GM23338 (cell line): ENCODE data around the gene RNF168. TPM values are rescaled to one million over a fixed set of nuclear protein-coding genes. Genes with fewer than 3 reads are reported as not detected.
A peak's percentile ranks its signal among the peaks of the same experiment; 100 is the strongest.

Experiments
- ATAC-seq: fragments of 200-7000 bp; cut with Tn5 transposase; 3 replicates; pipeline ENCODE4 v1.9.1; 2020
- DNase-seq: peaks from one replicate; pipeline ENCODE4 v3.0.0-alpha.2; 2015; ENCODE audit warnings: low spot score
- H2AFZ ChIP-seq: fragments of 200-600 bp; sonication (generic); 2 replicates; pipeline ENCODE4 v1.8.0; 2016; ENCODE audit warnings: antibody characterized with exemption, mild to moderate bottlenecking, moderate library complexity
- H3F3A ChIP-seq: fragments of 200-600 bp; sonication (generic); replicated peaks from 2 replicates; pipeline ENCODE4 v1.8.0; 2017; ENCODE audit warnings: antibody characterized with exemption, mixed run types, low read depth
- H3K27ac ChIP-seq: fragments of 200-600 bp; sonication (generic); 2 replicates; pipeline ENCODE4 v1.6.1; 2016; ENCODE audit warnings: low read depth
- H3K27me3 ChIP-seq: fragments of 200-600 bp; sonication (generic); 2 replicates; pipeline ENCODE4 v1.8.0; 2016; ENCODE audit warnings: mild to moderate bottlenecking, mixed run types, moderate library complexity; ENCODE audit not compliant: insufficient read depth
- H3K36me3 ChIP-seq: fragments of 200-600 bp; sonication (generic); 2 replicates; pipeline ENCODE4 v1.8.0; 2016; ENCODE audit warnings: mild to moderate bottlenecking; ENCODE audit not compliant: insufficient read depth
- H3K4me1 ChIP-seq: fragments of 200-600 bp; sonication (generic); 2 replicates; pipeline ENCODE4 v1.8.0; 2016; ENCODE audit warnings: mild to moderate bottlenecking, moderate library complexity; ENCODE audit not compliant: insufficient read depth
- H3K4me2 ChIP-seq: fragments of 200-600 bp; sonication (generic); 2 replicates; pipeline ENCODE4 v1.7.1; 2017; ENCODE audit warnings: mixed run types
- H3K4me3 ChIP-seq: fragments of 200-600 bp; sonication (generic); 2 replicates; pipeline ENCODE4 v1.6.1; 2016; ENCODE audit warnings: mixed run types
- H3K79me2 ChIP-seq: fragments of 200-600 bp; sonication (generic); replicated peaks from 2 replicates; pipeline ENCODE4 v1.8.0; 2017; ENCODE audit warnings: mild to moderate bottlenecking; ENCODE audit not compliant: insufficient read depth
- H3K9me2 ChIP-seq: fragments of 200-600 bp; sonication (generic); 2 replicates; pipeline ENCODE4 v1.8.0; 2017; ENCODE audit not compliant: insufficient read depth
- H4K20me1 ChIP-seq: fragments of 200-600 bp; sonication (generic); replicated peaks from 2 replicates; pipeline ENCODE4 v1.8.0; 2017; ENCODE audit warnings: mild to moderate bottlenecking; ENCODE audit not compliant: insufficient read depth
- H3K27ac Mint-ChIP-seq: 2 replicates; pipeline ENCODE4 v1.8.0; 2020; ENCODE audit warnings: inconsistent platforms, mild to moderate bottlenecking, moderate library complexity, mixed read lengths
- H3K27me3 Mint-ChIP-seq: 3 replicates; pipeline ENCODE4 v1.8.0; 2022; ENCODE audit warnings: low read depth, mild to moderate bottlenecking, moderate library complexity, mixed read lengths, inconsistent platforms; ENCODE audit not compliant: insufficient read depth, poor library complexity
- H3K36me3 Mint-ChIP-seq: 3 replicates; pipeline ENCODE4 v1.8.0; 2021; ENCODE audit warnings: low read depth, mild to moderate bottlenecking, inconsistent platforms, moderate library complexity, mixed read lengths
- H3K4me1 Mint-ChIP-seq: 3 replicates; pipeline ENCODE4 v1.8.0; 2020; ENCODE audit warnings: mild to moderate bottlenecking, inconsistent platforms, mixed read lengths
- H3K4me3 Mint-ChIP-seq: 3 replicates; pipeline ENCODE4 v1.8.0; 2021; ENCODE audit warnings: moderate library complexity, mild to moderate bottlenecking, inconsistent platforms, mixed read lengths
- H3K9me3 Mint-ChIP-seq: 3 replicates; pipeline ENCODE4 v1.8.0; 2020; ENCODE audit warnings: moderate library complexity, mild to moderate bottlenecking, inconsistent platforms, mixed read lengths
- EZH2 ChIP-seq: fragments of 200-600 bp; sonication (generic); IDR thresholded peaks from one replicate; pipeline ENCODE4 v1.8.0; 2017; ENCODE audit warnings: antibody characterized with exemption, mild to moderate bottlenecking, low read depth; ENCODE audit not compliant: unreplicated experiment
- EZH2phosphoT487 ChIP-seq: fragments of 200-600 bp; sonication (generic); IDR thresholded peaks from one replicate; pipeline ENCODE4 v1.8.1; 2018; ENCODE audit warnings: antibody characterized with exemption; ENCODE audit not compliant: unreplicated experiment
- POLR2AphosphoS5 ChIP-seq: IDR thresholded peaks from 2 replicates; pipeline ENCODE4 v1.6.1; 2016; ENCODE audit warnings: antibody characterized with exemption, low read depth
- STAT1 ChIP-seq: IDR thresholded peaks from one replicate; pipeline ENCODE4 v1.6.1; 2016; ENCODE audit warnings: antibody characterized with exemption; ENCODE audit not compliant: unreplicated experiment
- ZNF114 ChIP-seq: fragments of 250-450 bp; sonication (Bioruptor Pico); IDR thresholded peaks from 2 replicates; pipeline ENCODE4 v1.5.0; 2020; ENCODE audit warnings: mild to moderate bottlenecking, moderate library complexity
- ZNF331 ChIP-seq: fragments of 250-450 bp; sonication (Bioruptor Pico); IDR thresholded peaks from 2 replicates; pipeline ENCODE4 v1.5.0; 2020; ENCODE audit warnings: low read depth, mild to moderate bottlenecking, moderate library complexity
- polyA plus RNA-seq: library from polyadenylated mRNA; unstranded; fragments of >200 nt; fragmentation: Nextera tagmentation; extraction: Ambion mirVana; gene quantifications from 2 replicates; pipeline ENCODE4 v1.2.1, GENCODE V29; 2016
- total RNA-seq: library from RNA; depleted of rRNA; stranded (reverse); fragments of >200 nt; shearing (Covaris generic); gene quantifications from 2 replicates; pipeline ENCODE4 v1.2.3, GENCODE V29; 2014
- TF ChIP-seq, protein P1 (sequence below): fragments of 250-450 bp; sonication (Bioruptor Pico); IDR thresholded peaks from 2 replicates; pipeline ENCODE4 v1.5.0; 2020; ENCODE audit warnings: mild to moderate bottlenecking, moderate library complexity
- TF ChIP-seq, protein P2 (sequence below): IDR thresholded peaks from 2 replicates; pipeline ENCODE4 v1.6.1; 2016; ENCODE audit warnings: antibody characterized with exemption

The RNF168 gene
- total and polyA plus RNA-seq, 2 experiments from 2014 or later, result 33.0 to 53.0 TPM

GRCh38 chr3:196440696-196441095, 62.9 kb downstream of the RNF168 start (continued):
- TF ChIP-seq, protein P1, sequence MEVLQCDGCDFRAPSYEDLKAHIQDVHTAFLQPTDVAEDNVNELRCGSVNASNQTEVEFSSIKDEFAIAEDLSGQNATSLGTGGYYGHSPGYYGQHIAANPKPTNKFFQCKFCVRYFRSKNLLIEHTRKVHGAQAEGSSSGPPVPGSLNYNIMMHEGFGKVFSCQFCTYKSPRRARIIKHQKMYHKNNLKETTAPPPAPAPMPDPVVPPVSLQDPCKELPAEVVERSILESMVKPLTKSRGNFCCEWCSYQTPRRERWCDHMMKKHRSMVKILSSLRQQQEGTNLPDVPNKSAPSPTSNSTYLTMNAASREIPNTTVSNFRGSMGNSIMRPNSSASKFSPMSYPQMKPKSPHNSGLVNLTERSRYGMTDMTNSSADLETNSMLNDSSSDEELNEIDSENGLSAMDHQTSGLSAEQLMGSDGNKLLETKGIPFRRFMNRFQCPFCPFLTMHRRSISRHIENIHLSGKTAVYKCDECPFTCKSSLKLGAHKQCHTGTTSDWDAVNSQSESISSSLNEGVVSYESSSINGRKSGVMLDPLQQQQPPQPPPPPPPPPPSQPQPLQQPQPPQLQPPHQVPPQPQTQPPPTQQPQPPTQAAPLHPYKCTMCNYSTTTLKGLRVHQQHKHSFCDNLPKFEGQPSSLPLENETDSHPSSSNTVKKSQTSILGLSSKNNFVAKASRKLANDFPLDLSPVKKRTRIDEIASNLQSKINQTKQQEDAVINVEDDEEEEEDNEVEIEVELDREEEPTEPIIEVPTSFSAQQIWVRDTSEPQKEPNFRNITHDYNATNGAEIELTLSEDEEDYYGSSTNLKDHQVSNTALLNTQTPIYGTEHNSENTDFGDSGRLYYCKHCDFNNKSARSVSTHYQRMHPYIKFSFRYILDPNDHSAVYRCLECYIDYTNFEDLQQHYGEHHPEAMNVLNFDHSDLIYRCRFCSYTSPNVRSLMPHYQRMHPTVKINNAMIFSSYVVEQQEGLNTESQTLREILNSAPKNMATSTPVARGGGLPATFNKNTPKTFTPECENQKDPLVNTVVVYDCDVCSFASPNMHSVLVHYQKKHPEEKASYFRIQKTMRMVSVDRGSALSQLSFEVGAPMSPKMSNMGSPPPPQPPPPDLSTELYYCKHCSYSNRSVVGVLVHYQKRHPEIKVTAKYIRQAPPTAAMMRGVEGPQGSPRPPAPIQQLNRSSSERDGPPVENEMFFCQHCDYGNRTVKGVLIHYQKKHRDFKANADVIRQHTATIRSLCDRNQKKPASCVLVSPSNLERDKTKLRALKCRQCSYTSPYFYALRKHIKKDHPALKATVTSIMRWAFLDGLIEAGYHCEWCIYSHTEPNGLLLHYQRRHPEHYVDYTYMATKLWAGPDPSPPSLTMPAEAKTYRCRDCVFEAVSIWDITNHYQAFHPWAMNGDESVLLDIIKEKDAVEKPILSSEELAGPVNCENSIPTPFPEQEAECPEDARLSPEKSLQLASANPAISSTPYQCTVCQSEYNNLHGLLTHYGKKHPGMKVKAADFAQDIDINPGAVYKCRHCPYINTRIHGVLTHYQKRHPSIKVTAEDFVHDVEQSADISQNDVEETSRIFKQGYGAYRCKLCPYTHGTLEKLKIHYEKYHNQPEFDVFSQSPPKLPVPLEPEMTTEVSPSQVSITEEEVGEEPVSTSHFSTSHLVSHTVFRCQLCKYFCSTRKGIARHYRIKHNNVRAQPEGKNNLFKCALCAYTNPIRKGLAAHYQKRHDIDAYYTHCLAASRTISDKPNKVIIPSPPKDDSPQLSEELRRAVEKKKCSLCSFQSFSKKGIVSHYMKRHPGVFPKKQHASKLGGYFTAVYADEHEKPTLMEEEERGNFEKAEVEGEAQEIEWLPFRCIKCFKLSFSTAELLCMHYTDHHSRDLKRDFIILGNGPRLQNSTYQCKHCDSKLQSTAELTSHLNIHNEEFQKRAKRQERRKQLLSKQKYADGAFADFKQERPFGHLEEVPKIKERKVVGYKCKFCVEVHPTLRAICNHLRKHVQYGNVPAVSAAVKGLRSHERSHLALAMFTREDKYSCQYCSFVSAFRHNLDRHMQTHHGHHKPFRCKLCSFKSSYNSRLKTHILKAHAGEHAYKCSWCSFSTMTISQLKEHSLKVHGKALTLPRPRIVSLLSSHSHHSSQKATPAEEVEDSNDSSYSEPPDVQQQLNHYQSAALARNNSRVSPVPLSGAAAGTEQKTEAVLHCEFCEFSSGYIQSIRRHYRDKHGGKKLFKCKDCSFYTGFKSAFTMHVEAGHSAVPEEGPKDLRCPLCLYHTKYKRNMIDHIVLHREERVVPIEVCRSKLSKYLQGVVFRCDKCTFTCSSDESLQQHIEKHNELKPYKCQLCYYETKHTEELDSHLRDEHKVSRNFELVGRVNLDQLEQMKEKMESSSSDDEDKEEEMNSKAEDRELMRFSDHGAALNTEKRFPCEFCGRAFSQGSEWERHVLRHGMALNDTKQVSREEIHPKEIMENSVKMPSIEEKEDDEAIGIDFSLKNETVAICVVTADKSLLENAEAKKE (CRISPR knock-in tag), result no peak
- no peak for TF ChIP-seq ZNF331 (CRISPR knock-in tag)
- no peak for TF ChIP-seq EZH2phosphoT487
- TF ChIP-seq, protein P2, sequence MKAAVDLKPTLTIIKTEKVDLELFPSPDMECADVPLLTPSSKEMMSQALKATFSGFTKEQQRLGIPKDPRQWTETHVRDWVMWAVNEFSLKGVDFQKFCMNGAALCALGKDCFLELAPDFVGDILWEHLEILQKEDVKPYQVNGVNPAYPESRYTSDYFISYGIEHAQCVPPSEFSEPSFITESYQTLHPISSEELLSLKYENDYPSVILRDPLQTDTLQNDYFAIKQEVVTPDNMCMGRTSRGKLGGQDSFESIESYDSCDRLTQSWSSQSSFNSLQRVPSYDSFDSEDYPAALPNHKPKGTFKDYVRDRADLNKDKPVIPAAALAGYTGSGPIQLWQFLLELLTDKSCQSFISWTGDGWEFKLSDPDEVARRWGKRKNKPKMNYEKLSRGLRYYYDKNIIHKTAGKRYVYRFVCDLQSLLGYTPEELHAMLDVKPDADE, result no peak
- TF ChIP-seq EZH2, result no peak
- TF ChIP-seq POLR2AphosphoS5, result no peak

GRCh38 chr3:196440041-196440537, 63.5 kb downstream of the RNF168 start:
- ATAC-seq, result no peak
- no peak for DNase-seq
- Mint-ChIP-seq H3K4me3 (no peak overlapping the region), H3K4me1 (peaks cover 3% of the 10 kb centered on the region; the same call in 1 of the 3 replicates), H3K27me3 (peaks cover 9% of the 10 kb centered on the region), H3K36me3 (no peaks in the 10 kb centered on the region), H3K9me3 (no peaks in the 10 kb centered on the region), H3K27ac (no peak overlapping the region)
- Histone ChIP-seq H3K4me1 (no peaks in the 10 kb centered on the region), H3K27me3 (no peaks in the 10 kb centered on the region), H2AFZ (no peak overlapping the region), H3K4me2 (no peak overlapping the region), H3K4me3 (no peak overlapping the region), H3K79me2 (no peaks in the 10 kb centered on the region), H4K20me1 (no peaks in the 10 kb centered on the region), H3K36me3 (no peaks in the 10 kb centered on the region), H3K9me2 (no peaks in the 10 kb centered on the region), H3K27ac (0 out of 2 replicates have a peak overlapping the region, but pooled peaks have one; percentile 26), H3F3A (no peaks in the 10 kb centered on the region)
- TF ChIP-seq ZNF114 (CRISPR knock-in tag) (no peak), STAT1 (no peak)
- TF ChIP-seq, protein P1 (CRISPR knock-in tag), result no peak
